Measurements from ENCODE around the gene OR10K1.
"Not testable (repeated sequence)": the region's sequence is repeated elsewhere in the genome, so short reads cannot be mapped to it uniquely, and the experiment has no call there.

The OR10K1 gene

DNA sequence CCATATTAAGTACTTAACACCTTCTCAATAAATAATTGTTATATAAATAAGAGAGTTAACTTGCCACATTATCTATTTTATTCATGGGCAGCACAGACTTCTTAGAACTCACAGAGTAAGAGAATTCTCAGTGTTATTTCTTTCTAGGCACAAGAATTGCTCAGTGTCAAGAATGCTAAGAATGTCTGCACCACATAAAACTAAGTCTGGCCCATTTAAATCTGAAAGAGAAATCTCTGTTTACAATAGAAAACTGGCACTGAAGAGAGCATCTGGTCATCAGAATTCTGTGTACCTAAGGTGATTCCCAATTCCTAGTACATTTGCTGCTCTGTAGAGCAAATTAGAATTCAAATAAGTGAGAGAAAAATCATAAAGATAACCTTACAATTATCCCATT lies 39.4 kb upstream of the OR10K1 start:
- no peak for TF ChIP-seq EZH2phosphoT487 (IDR thresholded peaks at IDR 0.05; ENCODE audit: borderline replicate concordance)
- TF ChIP-seq, protein P1, sequence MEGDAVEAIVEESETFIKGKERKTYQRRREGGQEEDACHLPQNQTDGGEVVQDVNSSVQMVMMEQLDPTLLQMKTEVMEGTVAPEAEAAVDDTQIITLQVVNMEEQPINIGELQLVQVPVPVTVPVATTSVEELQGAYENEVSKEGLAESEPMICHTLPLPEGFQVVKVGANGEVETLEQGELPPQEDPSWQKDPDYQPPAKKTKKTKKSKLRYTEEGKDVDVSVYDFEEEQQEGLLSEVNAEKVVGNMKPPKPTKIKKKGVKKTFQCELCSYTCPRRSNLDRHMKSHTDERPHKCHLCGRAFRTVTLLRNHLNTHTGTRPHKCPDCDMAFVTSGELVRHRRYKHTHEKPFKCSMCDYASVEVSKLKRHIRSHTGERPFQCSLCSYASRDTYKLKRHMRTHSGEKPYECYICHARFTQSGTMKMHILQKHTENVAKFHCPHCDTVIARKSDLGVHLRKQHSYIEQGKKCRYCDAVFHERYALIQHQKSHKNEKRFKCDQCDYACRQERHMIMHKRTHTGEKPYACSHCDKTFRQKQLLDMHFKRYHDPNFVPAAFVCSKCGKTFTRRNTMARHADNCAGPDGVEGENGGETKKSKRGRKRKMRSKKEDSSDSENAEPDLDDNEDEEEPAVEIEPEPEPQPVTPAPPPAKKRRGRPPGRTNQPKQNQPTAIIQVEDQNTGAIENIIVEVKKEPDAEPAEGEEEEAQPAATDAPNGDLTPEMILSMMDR (conservative IDR thresholded peaks at IDR 0.05; ENCODE audit: low read length): no peak
- no peaks in the 10 kb centered on the region for H3K36me3 ChIP-seq (ENCODE audit: insufficient read depth, low read length)
- no peaks in the 10 kb centered on the region for H3K79me2 ChIP-seq (ENCODE audit: insufficient read depth, low read length)
- no peaks in the 10 kb centered on the region for H3K27me3 ChIP-seq (ENCODE audit: insufficient read depth, low read length, poor library complexity, severe bottlenecking)
- H4K20me1 ChIP-seq (ENCODE audit: insufficient read depth, low read length, poor library complexity, severe bottlenecking): no peaks in the 10 kb centered on the region
- no peak overlapping the region for H3K4me3 ChIP-seq (ENCODE audit: low read length, poor library complexity, severe bottlenecking)
- H3K9ac ChIP-seq (ENCODE audit: low read depth, low read length, poor library complexity, severe bottlenecking): no peak overlapping the region
- H2AFZ ChIP-seq (ENCODE audit: low read length): no peak overlapping the region
- H3K9me2 ChIP-seq (replicated peaks; ENCODE audit: low read depth, low read length): no peaks in the 10 kb centered on the region
- no peaks in the 10 kb centered on the region for H3K4me1 ChIP-seq (ENCODE audit: insufficient read depth, low read length, poor library complexity, severe bottlenecking)
- H3F3A ChIP-seq (ENCODE audit: low read depth): no peaks in the 10 kb centered on the region
- H3K4me2 ChIP-seq (ENCODE audit: low read depth, low read length, poor library complexity, severe bottlenecking): no peak overlapping the region
- no peaks in the 10 kb centered on the region for H3K9me3 ChIP-seq (ENCODE audit: insufficient read depth, low read depth, low read length)

GRCh38 chr1:158425027-158425426 lies 36.6 kb upstream of the OR10K1 start:
- Histone ChIP-seq H3F3A (ENCODE audit: low read depth) (no peaks in the 10 kb centered on the region), H3K79me2 (ENCODE audit: insufficient read depth, low read length) (no peaks in the 10 kb centered on the region), H3K4me1 (ENCODE audit: insufficient read depth, low read length, poor library complexity, severe bottlenecking) (no peaks in the 10 kb centered on the region), H4K20me1 (ENCODE audit: insufficient read depth, low read length, poor library complexity, severe bottlenecking) (no peaks in the 10 kb centered on the region), H3K9me2 (replicated peaks; ENCODE audit: low read depth, low read length) (no peaks in the 10 kb centered on the region), H3K4me2 (ENCODE audit: low read depth, low read length, poor library complexity, severe bottlenecking) (no peak overlapping the region), H3K4me3 (ENCODE audit: low read length, poor library complexity, severe bottlenecking) (no peak overlapping the region), H3K36me3 (ENCODE audit: insufficient read depth, low read length) (no peaks in the 10 kb centered on the region), H3K9ac (ENCODE audit: low read depth, low read length, poor library complexity, severe bottlenecking) (no peak overlapping the region), H2AFZ (ENCODE audit: low read length) (peak overlapping the region; percentile 66; the same call in 1 of the 2 replicates), H3K9me3 (ENCODE audit: insufficient read depth, low read depth, low read length) (no peaks in the 10 kb centered on the region), H3K27me3 (ENCODE audit: insufficient read depth, low read length, poor library complexity, severe bottlenecking) (no peaks in the 10 kb centered on the region)
- TF ChIP-seq, protein P1 (conservative IDR thresholded peaks at IDR 0.05; ENCODE audit: low read length): no peak
- TF ChIP-seq EZH2phosphoT487 (IDR thresholded peaks at IDR 0.05; ENCODE audit: borderline replicate concordance): no peak

DNA sequence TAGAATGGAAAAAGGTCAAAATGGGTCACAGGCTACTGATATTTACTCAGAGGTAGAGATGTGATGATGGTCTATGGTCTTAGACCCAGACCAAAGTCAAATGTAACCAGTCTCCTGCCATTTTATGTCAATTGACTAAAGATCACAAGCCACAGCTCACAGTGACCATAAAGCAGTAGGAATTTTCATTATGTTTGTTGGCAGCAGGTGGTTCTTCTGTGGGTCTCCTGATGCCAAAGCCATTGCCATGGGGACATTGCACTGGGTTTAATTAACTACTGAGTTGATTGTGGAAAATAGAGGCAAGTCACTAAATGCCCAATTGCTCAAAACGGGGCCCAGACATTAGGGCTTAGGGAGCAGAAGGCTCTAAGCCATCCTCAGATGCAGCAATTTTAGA lies 35.5 kb upstream of the OR10K1 start, which contains the start of gene OR10K2:
OR10K2 (minus strand) TSS at position 101 of the 400 bp plus-strand sequence. CDS start 5,371 bp downstream, outside the sequence.
- H3F3A ChIP-seq (ENCODE audit: low read depth): no peaks in the 10 kb centered on the region
- H3K4me2 ChIP-seq (ENCODE audit: low read depth, low read length, poor library complexity, severe bottlenecking): no peak within 1 kb of the TSS
- peak within 1 kb of the TSS; percentile 66; the same call in 1 of the 2 replicates for H2AFZ ChIP-seq (ENCODE audit: low read length)
- H3K4me3 ChIP-seq (ENCODE audit: low read length, poor library complexity, severe bottlenecking): no peak within 1 kb of the TSS
- no peaks in the 10 kb centered on the region for H3K36me3 ChIP-seq (ENCODE audit: insufficient read depth, low read length)
- no peaks in the 10 kb centered on the region for H4K20me1 ChIP-seq (ENCODE audit: insufficient read depth, low read length, poor library complexity, severe bottlenecking)
- no peaks in the 10 kb centered on the region for H3K4me1 ChIP-seq (ENCODE audit: insufficient read depth, low read length, poor library complexity, severe bottlenecking)
- H3K27me3 ChIP-seq (ENCODE audit: insufficient read depth, low read length, poor library complexity, severe bottlenecking): no peaks in the 10 kb centered on the region
- no peak within 1 kb of the TSS for H3K9ac ChIP-seq (ENCODE audit: low read depth, low read length, poor library complexity, severe bottlenecking)
- H3K9me2 ChIP-seq (replicated peaks; ENCODE audit: low read depth, low read length): no peaks in the 10 kb centered on the region
- TF ChIP-seq, protein P1 (conservative IDR thresholded peaks at IDR 0.05; ENCODE audit: low read length): no peak
- no peak for TF ChIP-seq EZH2phosphoT487 (IDR thresholded peaks at IDR 0.05; ENCODE audit: borderline replicate concordance)
- no peaks in the 10 kb centered on the region for H3K9me3 ChIP-seq (ENCODE audit: insufficient read depth, low read depth, low read length)
- no peaks in the 10 kb centered on the region for H3K79me2 ChIP-seq (ENCODE audit: insufficient read depth, low read length)

DNA sequence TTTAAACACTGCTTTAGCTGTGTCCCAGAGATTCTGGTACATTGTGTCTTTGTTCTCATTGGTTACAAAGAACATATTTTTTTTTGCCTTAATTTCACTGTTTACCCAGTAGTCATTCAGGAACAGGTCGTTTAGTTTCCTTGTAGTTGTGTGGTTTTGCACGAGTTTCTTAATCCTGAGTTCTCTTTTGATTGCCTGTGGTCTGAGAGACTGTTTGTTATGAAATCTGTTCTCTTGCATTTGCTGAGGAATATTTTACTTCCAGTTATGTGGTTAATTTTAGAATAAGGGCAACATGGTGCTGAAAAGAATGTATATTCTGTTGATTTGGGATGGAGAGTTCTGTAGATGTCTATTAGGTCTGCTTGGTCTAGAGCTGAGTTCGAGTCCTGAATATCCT lies 31.5 kb upstream of the OR10K1 start:
- H3K9me2 ChIP-seq (replicated peaks; ENCODE audit: low read depth, low read length); H2AFZ ChIP-seq (ENCODE audit: low read length); H3K4me2 ChIP-seq (ENCODE audit: low read depth, low read length, poor library complexity, severe bottlenecking); H3K4me1 ChIP-seq (ENCODE audit: insufficient read depth, low read length, poor library complexity, severe bottlenecking); H3K4me3 ChIP-seq (ENCODE audit: low read length, poor library complexity, severe bottlenecking); H4K20me1 ChIP-seq (ENCODE audit: insufficient read depth, low read length, poor library complexity, severe bottlenecking); H3K36me3 ChIP-seq (ENCODE audit: insufficient read depth, low read length); H3K9ac ChIP-seq (ENCODE audit: low read depth, low read length, poor library complexity, severe bottlenecking); H3F3A ChIP-seq (ENCODE audit: low read depth); H3K27me3 ChIP-seq (ENCODE audit: insufficient read depth, low read length, poor library complexity, severe bottlenecking); H3K79me2 ChIP-seq (ENCODE audit: insufficient read depth, low read length); H3K9me3 ChIP-seq (ENCODE audit: insufficient read depth, low read depth, low read length): not testable (repeated sequence)
